Fibroblast of lung (primary cell): ENCODE measurements around the gene SLC25A28.

Source experiments
- EZH2 ChIP-seq: IDR thresholded peaks from 2 replicates; pipeline ENCODE4 v1.5.1; 2012; ENCODE audit warnings: low read length, control low read depth, mild to moderate bottlenecking; ENCODE audit errors: missing control alignments
- TF ChIP-seq, protein P1 (sequence below), 2 donors: IDR thresholded peaks in 1 of 2; conservative IDR thresholded peaks in 1 of 2; 1 replicate in 1 of 2; 2 replicates in 1 of 2; pipeline ENCODE4 v1.5.1; 2011 to 2012; ENCODE audit warnings: low read length in 2 of 2, control low read depth in 1 of 2, inconsistent platforms in 1 of 2, low read depth in 1 of 2, mild to moderate bottlenecking in 1 of 2

- TF ChIP-seq, protein P1, sequence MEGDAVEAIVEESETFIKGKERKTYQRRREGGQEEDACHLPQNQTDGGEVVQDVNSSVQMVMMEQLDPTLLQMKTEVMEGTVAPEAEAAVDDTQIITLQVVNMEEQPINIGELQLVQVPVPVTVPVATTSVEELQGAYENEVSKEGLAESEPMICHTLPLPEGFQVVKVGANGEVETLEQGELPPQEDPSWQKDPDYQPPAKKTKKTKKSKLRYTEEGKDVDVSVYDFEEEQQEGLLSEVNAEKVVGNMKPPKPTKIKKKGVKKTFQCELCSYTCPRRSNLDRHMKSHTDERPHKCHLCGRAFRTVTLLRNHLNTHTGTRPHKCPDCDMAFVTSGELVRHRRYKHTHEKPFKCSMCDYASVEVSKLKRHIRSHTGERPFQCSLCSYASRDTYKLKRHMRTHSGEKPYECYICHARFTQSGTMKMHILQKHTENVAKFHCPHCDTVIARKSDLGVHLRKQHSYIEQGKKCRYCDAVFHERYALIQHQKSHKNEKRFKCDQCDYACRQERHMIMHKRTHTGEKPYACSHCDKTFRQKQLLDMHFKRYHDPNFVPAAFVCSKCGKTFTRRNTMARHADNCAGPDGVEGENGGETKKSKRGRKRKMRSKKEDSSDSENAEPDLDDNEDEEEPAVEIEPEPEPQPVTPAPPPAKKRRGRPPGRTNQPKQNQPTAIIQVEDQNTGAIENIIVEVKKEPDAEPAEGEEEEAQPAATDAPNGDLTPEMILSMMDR (conservative IDR thresholded peaks at IDR 0.05 in 1 of 2, IDR thresholded peaks at IDR 0.05 in 1 of 2; ENCODE audit: low read depth in 1 of 2, low read length in 2 of 2) = no peak
- TF ChIP-seq EZH2 = no peak
These were observed 643 bp upstream of the SLC25A28 start for GRCh38 chr10:99620711-99621453.
